Neural progenitor cell (in vitro differentiated cells): ENCODE results near the gene ZNF274. TPM values are rescaled to one million over a fixed set of nuclear protein-coding genes. Genes with fewer than 3 reads are reported as not detected.
"Not testable (repeated sequence)": the region's sequence is repeated elsewhere in the genome, so short reads cannot be mapped to it uniquely, and the experiment has no call there.

Experiments
- DNase-seq: peaks from one replicate; pipeline ENCODE4 v3.0.0-alpha.2; 2016; ENCODE audit warnings: low spot score
- H2AFZ ChIP-seq: fragments of 200-600 bp; sonication (generic); replicated peaks from 2 replicates; pipeline ENCODE4 v1.6.1; 2016; ENCODE audit warnings: antibody characterized with exemption
- H3F3A ChIP-seq: fragments of 200-600 bp; sonication (generic); 2 replicates; pipeline ENCODE4 v1.6.1; 2016; ENCODE audit warnings: antibody characterized with exemption, low read depth
- H3K27ac ChIP-seq: fragments of 200-600 bp; sonication (generic); 2 replicates; pipeline ENCODE4 v1.5.1; 2016; ENCODE audit warnings: mild to moderate bottlenecking
- H3K27me3 ChIP-seq: fragments of 200-600 bp; sonication (generic); 2 replicates; pipeline ENCODE4 v1.6.1; 2016; ENCODE audit warnings: mild to moderate bottlenecking, moderate library complexity
- H3K36me3 ChIP-seq: fragments of 200-600 bp; sonication (generic); 2 replicates; pipeline ENCODE4 v1.5.1; 2016
- H3K4me1 ChIP-seq: fragments of 200-600 bp; sonication (generic); 2 replicates; pipeline ENCODE4 v1.6.1; 2016; ENCODE audit warnings: mixed run types
- H3K4me2 ChIP-seq: fragments of 200-600 bp; sonication (generic); 2 replicates; pipeline ENCODE4 v1.6.1; 2016
- H3K4me3 ChIP-seq: fragments of 200-600 bp; sonication (generic); 2 replicates; pipeline ENCODE4 v1.5.1; 2016
- H3K79me2 ChIP-seq: fragments of 200-600 bp; sonication (generic); 2 replicates; pipeline ENCODE4 v1.6.1; 2016; ENCODE audit warnings: low read depth
- H3K9ac ChIP-seq: fragments of 200-600 bp; sonication (generic); 2 replicates; pipeline ENCODE4 v1.6.1; 2016
- H3K9me3 ChIP-seq: fragments of 200-600 bp; sonication (generic); 2 replicates; pipeline ENCODE4 v1.5.1; 2016; ENCODE audit warnings: low read depth
- H4K20me1 ChIP-seq: fragments of 200-600 bp; sonication (generic); 2 replicates; pipeline ENCODE4 v1.6.1; 2016; ENCODE audit warnings: low read depth
- H3K27ac Mint-ChIP-seq: 3 replicates; pipeline ENCODE4 v1.8.0; 2021; ENCODE audit warnings: mixed read lengths
- H3K27me3 Mint-ChIP-seq: 2 replicates; pipeline ENCODE4 v1.8.0; 2022; ENCODE audit warnings: low read depth, mild to moderate bottlenecking, inconsistent platforms, moderate library complexity, mixed read lengths; ENCODE audit not compliant: insufficient read depth
- H3K36me3 Mint-ChIP-seq: 3 replicates; pipeline ENCODE4 v1.8.0; 2021; ENCODE audit warnings: mixed read lengths
- H3K4me1 Mint-ChIP-seq: 3 replicates; pipeline ENCODE4 v1.8.0; 2021; ENCODE audit warnings: mixed read lengths
- H3K4me3 Mint-ChIP-seq: 3 replicates; pipeline ENCODE4 v1.8.0; 2021; ENCODE audit warnings: mild to moderate bottlenecking, moderate library complexity, mixed read lengths
- H3K9me3 Mint-ChIP-seq: 3 replicates; pipeline ENCODE4 v1.8.0; 2020; ENCODE audit warnings: mixed read lengths
- EZH2 ChIP-seq: fragments of 200-600 bp; sonication (generic); IDR thresholded peaks from 2 replicates; pipeline ENCODE4 v1.6.1; 2017; ENCODE audit warnings: antibody characterized with exemption, mild to moderate bottlenecking, moderate library complexity
- EZH2phosphoT487 ChIP-seq: fragments of 200-600 bp; sonication (generic); IDR thresholded peaks from 2 replicates; pipeline ENCODE4 v1.6.1; 2017; ENCODE audit warnings: antibody characterized with exemption
- total RNA-seq: library from RNA; depleted of rRNA; stranded (reverse); fragments of >200 nt; gene quantifications from 2 replicates; pipeline ENCODE4 v1.2.3, GENCODE V29; 2015; ENCODE audit warnings: low replicate concordance
- TF ChIP-seq, protein P1 (sequence below): fragments of 200-600 bp; sonication (generic); IDR thresholded peaks from 2 replicates; pipeline ENCODE4 v1.5.1; 2017; ENCODE audit warnings: antibody characterized with exemption, mild to moderate bottlenecking

The ZNF274 gene
- total RNA-seq: 39.3 and 43.0 TPM in 2 replicates

- Histone ChIP-seq H3K9me3 (peaks cover 37% of the 10 kb centered on the region), H3K4me1 (no peaks in the 10 kb centered on the region)
Measured at GRCh38 chr19:58182989-58183816, at the start of gene ZNF274. TSS of gene ZNF274 (plus strand) at chr19:58183061. CDS start at chr19:58183966, 905 bp downstream.

GRCh38 chr19:58134244-58134643 is 48.6 kb upstream of the ZNF274 start:
- Mint-ChIP-seq H3K4me3 (no peak overlapping the region), H3K27me3 (no peaks in the 10 kb centered on the region), H3K36me3 (peaks cover 68% of the 10 kb centered on the region), H3K27ac (no peak overlapping the region), H3K9me3 (peaks cover 81% of the 10 kb centered on the region), H3K4me1 (no peaks in the 10 kb centered on the region)
- Histone ChIP-seq H3K4me1 (no peaks in the 10 kb centered on the region), H3K27me3 (no peaks in the 10 kb centered on the region), H3K79me2 (peaks cover 4% of the 10 kb centered on the region), H3K27ac (no peak overlapping the region), H3F3A (no peaks in the 10 kb centered on the region), H3K9ac (no peak overlapping the region), H3K4me3 (no peak overlapping the region), H3K9me3 (peaks cover 73% of the 10 kb centered on the region), H3K36me3 (peaks cover 70% of the 10 kb centered on the region), H3K4me2 (no peak overlapping the region), H2AFZ (no peak overlapping the region), H4K20me1 (no peaks in the 10 kb centered on the region)
- TF ChIP-seq, protein P1, sequence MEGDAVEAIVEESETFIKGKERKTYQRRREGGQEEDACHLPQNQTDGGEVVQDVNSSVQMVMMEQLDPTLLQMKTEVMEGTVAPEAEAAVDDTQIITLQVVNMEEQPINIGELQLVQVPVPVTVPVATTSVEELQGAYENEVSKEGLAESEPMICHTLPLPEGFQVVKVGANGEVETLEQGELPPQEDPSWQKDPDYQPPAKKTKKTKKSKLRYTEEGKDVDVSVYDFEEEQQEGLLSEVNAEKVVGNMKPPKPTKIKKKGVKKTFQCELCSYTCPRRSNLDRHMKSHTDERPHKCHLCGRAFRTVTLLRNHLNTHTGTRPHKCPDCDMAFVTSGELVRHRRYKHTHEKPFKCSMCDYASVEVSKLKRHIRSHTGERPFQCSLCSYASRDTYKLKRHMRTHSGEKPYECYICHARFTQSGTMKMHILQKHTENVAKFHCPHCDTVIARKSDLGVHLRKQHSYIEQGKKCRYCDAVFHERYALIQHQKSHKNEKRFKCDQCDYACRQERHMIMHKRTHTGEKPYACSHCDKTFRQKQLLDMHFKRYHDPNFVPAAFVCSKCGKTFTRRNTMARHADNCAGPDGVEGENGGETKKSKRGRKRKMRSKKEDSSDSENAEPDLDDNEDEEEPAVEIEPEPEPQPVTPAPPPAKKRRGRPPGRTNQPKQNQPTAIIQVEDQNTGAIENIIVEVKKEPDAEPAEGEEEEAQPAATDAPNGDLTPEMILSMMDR: no peak
- TF ChIP-seq EZH2 (no peak), EZH2phosphoT487 (no peak)
- no peak for DNase-seq

More at GRCh38 chr19:58182989-58183816, at the start of gene ZNF274:
- H3K79me2 ChIP-seq: peaks cover 49% of the 10 kb centered on the region
- peaks cover 52% of the 10 kb centered on the region for H3K36me3 Mint-ChIP-seq
- peak within 1 kb of the TSS; percentile 92 for H3K4me3 Mint-ChIP-seq
- H4K20me1 ChIP-seq: no peaks in the 10 kb centered on the region
- peak within 1 kb of the TSS; percentile 94 for H3K4me2 ChIP-seq
- peak; percentile 98 for DNase-seq
- peak within 1 kb of the TSS; percentile 99 for H3K27ac ChIP-seq
- H3K27me3 Mint-ChIP-seq: peaks cover 14% of the 10 kb centered on the region
- H3K36me3 ChIP-seq: peaks cover 39% of the 10 kb centered on the region
- H3K27ac Mint-ChIP-seq: peak within 1 kb of the TSS; percentile 99
- peak within 1 kb of the TSS; percentile 91 for H3K9ac ChIP-seq
- H3K9me3 Mint-ChIP-seq: peaks cover 86% of the 10 kb centered on the region
- peak within 1 kb of the TSS; percentile 96 for H3K4me3 ChIP-seq
- TF ChIP-seq, protein P1: no peak
- TF ChIP-seq EZH2 (no peak), EZH2phosphoT487 (no peak)
- peak within 1 kb of the TSS; percentile 99 for H2AFZ ChIP-seq
- H3K27me3 ChIP-seq: no peaks in the 10 kb centered on the region
- H3K4me1 Mint-ChIP-seq: peaks cover 8% of the 10 kb centered on the region
- H3F3A ChIP-seq: peaks cover 14% of the 10 kb centered on the region

DNA sequence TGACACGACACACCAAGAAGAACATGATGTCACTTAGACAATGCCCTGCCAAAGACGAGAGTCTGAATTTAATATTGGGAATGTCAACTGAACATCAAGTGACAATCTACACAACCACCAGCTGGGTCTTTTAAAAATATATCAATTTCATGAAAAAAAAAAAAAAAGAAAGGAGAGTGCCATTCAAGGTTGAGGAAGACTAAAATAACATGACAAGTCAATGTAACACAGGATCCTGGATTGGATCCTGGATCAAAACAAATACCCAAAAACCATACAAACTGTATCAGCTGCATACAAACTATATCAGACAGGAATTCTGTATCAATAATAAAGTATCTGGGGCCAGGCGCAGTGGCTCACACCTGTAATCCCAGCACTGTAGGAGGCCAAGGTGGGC is 37.0 kb upstream of the ZNF274 start:
- Mint-ChIP-seq H3K36me3 (peaks cover 33% of the 10 kb centered on the region), H3K27me3 (peaks cover 7% of the 10 kb centered on the region), H3K4me1 (peaks cover 6% of the 10 kb centered on the region), H3K27ac (no peak overlapping the region), H3K9me3 (peaks cover 62% of the 10 kb centered on the region), H3K4me3 (no peak overlapping the region)
- no peaks in the 10 kb centered on the region for H3K27me3 ChIP-seq
- no peaks in the 10 kb centered on the region for H3F3A ChIP-seq
- H3K36me3 ChIP-seq: peaks cover 31% of the 10 kb centered on the region
- no peak overlapping the region for H3K4me2 ChIP-seq
- peaks cover 54% of the 10 kb centered on the region for H3K79me2 ChIP-seq
- H3K9me3 ChIP-seq: peaks cover 29% of the 10 kb centered on the region
- TF ChIP-seq EZH2: no peak
- TF ChIP-seq, protein P1: no peak
- no peak for TF ChIP-seq EZH2phosphoT487
- no peaks in the 10 kb centered on the region for H3K4me1 ChIP-seq
- H3K9ac ChIP-seq: no peak overlapping the region
- H4K20me1 ChIP-seq: no peaks in the 10 kb centered on the region
- H2AFZ ChIP-seq: no peak overlapping the region
- no peak overlapping the region for H3K4me3 ChIP-seq
- no peak overlapping the region for H3K27ac ChIP-seq
- DNase-seq: no peak

GRCh38 chr19:58147475-58147874 is 35.4 kb upstream of the ZNF274 start:
- H3K27me3 Mint-ChIP-seq, H3K4me1 ChIP-seq, H3K9ac ChIP-seq, H3K4me3 Mint-ChIP-seq, H3F3A ChIP-seq, H3K27ac ChIP-seq, DNase-seq, H4K20me1 ChIP-seq, H3K4me3 ChIP-seq, H3K27ac Mint-ChIP-seq, H3K4me1 Mint-ChIP-seq, H2AFZ ChIP-seq, H3K4me2 ChIP-seq, H3K27me3 ChIP-seq: not testable (repeated sequence)
- peaks cover 30% of the 10 kb centered on the region for H3K36me3 Mint-ChIP-seq
- peaks cover 22% of the 10 kb centered on the region for H3K9me3 ChIP-seq
- H3K36me3 ChIP-seq: peaks cover 24% of the 10 kb centered on the region
- peaks cover 65% of the 10 kb centered on the region for H3K79me2 ChIP-seq
- H3K9me3 Mint-ChIP-seq: peaks cover 65% of the 10 kb centered on the region
